ENCODE measurements around the gene NLRC4. TPM values are rescaled to one million over a fixed set of nuclear protein-coding genes. Genes with fewer than 3 reads are reported as not detected.

Gene NLRC4
- total RNA-seq = not detected in 2 replicates

GRCh38 chr2:32264422-32265105, at the start of gene NLRC4:
NLRC4 (minus strand) TSS chr2:32264886; CDS start chr2:32256775, 8,111 bp downstream.

GRCh38 chr2:32277674-32278477, 13.2 kb upstream of the NLRC4 start, which contains the start of gene YIPF4:
YIPF4 (plus strand) TSS chr2:32277904; CDS start chr2:32278156, 252 bp downstream.

Other genes with a start within 250 kb of the NLRC4 start
- gene DPY30, start 225.1 kb downstream of the NLRC4 start, total RNA-seq = 52.3 and 61.0 TPM in 2 replicates
- gene SPAST, start 201.3 kb downstream of the NLRC4 start, total RNA-seq = 27.3 and 36.5 TPM in 2 replicates
- 19.8 and 21.7 TPM in 2 replicates for gene SLC30A6, start 99.0 kb downstream of the NLRC4 start, total RNA-seq
- 12.7 and 14.2 TPM in 2 replicates for gene YIPF4, start 13.0 kb upstream of the NLRC4 start, total RNA-seq
- gene BIRC6, start 92.1 kb upstream of the NLRC4 start, total RNA-seq = 157 and 158 TPM in 2 replicates

All from dermis lymphatic vessel endothelial cell (primary cell).